Left lung (tissue), 10 donors: ENCODE measurements around the gene ABAT. TPM values are rescaled to one million over a fixed set of nuclear protein-coding genes. Genes with fewer than 3 reads are reported as not detected.

ENCODE experiments used
- ATAC-seq: fragments of 200-7000 bp; cut with Tn5 transposase; one replicate; pipeline ENCODE4 v1.9.1; 2020; ENCODE audit warnings: moderate library complexity
- DNase-seq, 4 donors: peaks; one replicate each; pipeline ENCODE4 v3.0.0-alpha.2; 2013 to 2020
- H3K27ac ChIP-seq, 2 donors: fragments of 200-600 bp; sonication (generic) in 1 of 2; one replicate each; pipeline versions ENCODE4 v1.5.0 to v1.8.0; 2020 to 2021
- H3K27me3 ChIP-seq, 2 donors: fragments of 200-600 bp; sonication (generic) in 1 of 2; one replicate each; pipeline versions ENCODE4 v1.5.0 to v1.8.0; 2020 to 2021
- H3K36me3 ChIP-seq, 2 donors: fragments of 200-600 bp; sonication (generic) in 1 of 2; one replicate each; pipeline versions ENCODE4 v1.5.0 to v1.8.0; 2020 to 2021
- H3K4me1 ChIP-seq, 2 donors: fragments of 200-600 bp; one replicate each; pipeline ENCODE4 v1.8.0; 2021
- H3K4me3 ChIP-seq, 2 donors: fragments of 200-600 bp; sonication (generic) in 1 of 2; one replicate each; pipeline versions ENCODE4 v1.5.0 to v1.8.0; 2020 to 2021; ENCODE audit warnings: mild to moderate bottlenecking in 1 of 2
- H3K9me3 ChIP-seq, 2 donors: fragments of 200-600 bp; sonication (generic) in 1 of 2; one replicate each; pipeline versions ENCODE4 v1.5.0 to v1.8.0; 2020 to 2021
- intact Hi-C, 2 donors: fragments of 100-400 bp; cut with DNase I; formaldehyde crosslinking; loops; one replicate each; pipeline versions ENCODE4 v1.11.2 to v1.14.2; 2022
- polyA plus RNA-seq, 6 donors: library from polyadenylated mRNA; unstranded; fragments of 120-200 nt; gene quantifications; one replicate each; pipeline ENCODE4 v1.2.1, GENCODE V29; 2013; ENCODE audit not compliant: insufficient read length in 6 of 6
- total RNA-seq, 2 donors: library from RNA; stranded (reverse); fragmentation: NEBNext Ultra II Directional; extraction: Animal tissue kit (Norgen Biotek cat#: 25700); gene quantifications; one replicate each; pipeline ENCODE4 v1.2.1, GENCODE V29; 2021
- TF ChIP-seq, protein P1 (sequence below), 2 donors: fragments of 200-600 bp; sonication (generic) in 1 of 2; IDR thresholded peaks; one replicate each; pipeline versions ENCODE4 v1.5.0 to v1.8.0; 2021; ENCODE audit warnings: antibody characterized with exemption in 2 of 2
- donor health status: DM: no; HTN: yes; CAD: no.
- donor health status: DM: no; HTN: no; CAD: no.

ABAT gene
- total and polyA plus RNA-seq, 8 donors, result 8.0 to 42.6 (median 35.3) TPM

DNA sequence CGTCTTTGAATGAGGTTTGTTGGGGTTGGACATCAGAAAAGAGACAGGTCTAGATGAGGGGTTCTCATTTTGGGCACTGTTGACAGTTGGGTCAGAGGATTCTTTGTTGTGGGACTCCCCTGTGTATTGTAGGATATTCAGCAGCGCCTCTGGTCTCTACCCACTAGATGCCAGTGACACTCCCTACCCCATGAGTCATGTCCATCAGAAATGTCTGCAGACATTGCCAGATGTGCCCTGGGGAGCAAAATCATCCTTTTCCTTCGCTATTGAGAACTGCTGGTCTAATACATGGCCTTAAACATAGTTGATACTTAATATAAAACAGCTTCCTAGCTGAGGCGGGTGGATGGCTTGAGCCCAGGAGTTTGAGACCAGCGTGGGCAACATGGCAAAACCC, 3.1 kb downstream of the ABAT start:
- peaks cover 7 to 12% of the 10 kb centered on the region in 2 donors for H3K4me1 ChIP-seq
- ATAC-seq (no peak), DNase-seq (no peak)
- no peak overlapping the region for H3K4me3 ChIP-seq
- H3K27ac ChIP-seq, result no peak overlapping the region
- intact Hi-C loops, result no loop called here
- H3K36me3 ChIP-seq, result no peaks in the 10 kb centered on the region
- H3K27me3 ChIP-seq, result no peaks in the 10 kb centered on the region
- TF ChIP-seq, protein P1, sequence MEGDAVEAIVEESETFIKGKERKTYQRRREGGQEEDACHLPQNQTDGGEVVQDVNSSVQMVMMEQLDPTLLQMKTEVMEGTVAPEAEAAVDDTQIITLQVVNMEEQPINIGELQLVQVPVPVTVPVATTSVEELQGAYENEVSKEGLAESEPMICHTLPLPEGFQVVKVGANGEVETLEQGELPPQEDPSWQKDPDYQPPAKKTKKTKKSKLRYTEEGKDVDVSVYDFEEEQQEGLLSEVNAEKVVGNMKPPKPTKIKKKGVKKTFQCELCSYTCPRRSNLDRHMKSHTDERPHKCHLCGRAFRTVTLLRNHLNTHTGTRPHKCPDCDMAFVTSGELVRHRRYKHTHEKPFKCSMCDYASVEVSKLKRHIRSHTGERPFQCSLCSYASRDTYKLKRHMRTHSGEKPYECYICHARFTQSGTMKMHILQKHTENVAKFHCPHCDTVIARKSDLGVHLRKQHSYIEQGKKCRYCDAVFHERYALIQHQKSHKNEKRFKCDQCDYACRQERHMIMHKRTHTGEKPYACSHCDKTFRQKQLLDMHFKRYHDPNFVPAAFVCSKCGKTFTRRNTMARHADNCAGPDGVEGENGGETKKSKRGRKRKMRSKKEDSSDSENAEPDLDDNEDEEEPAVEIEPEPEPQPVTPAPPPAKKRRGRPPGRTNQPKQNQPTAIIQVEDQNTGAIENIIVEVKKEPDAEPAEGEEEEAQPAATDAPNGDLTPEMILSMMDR (IDR thresholded peaks at IDR 0.05), result no peak
- no peaks in the 10 kb centered on the region for H3K9me3 ChIP-seq

DNA sequence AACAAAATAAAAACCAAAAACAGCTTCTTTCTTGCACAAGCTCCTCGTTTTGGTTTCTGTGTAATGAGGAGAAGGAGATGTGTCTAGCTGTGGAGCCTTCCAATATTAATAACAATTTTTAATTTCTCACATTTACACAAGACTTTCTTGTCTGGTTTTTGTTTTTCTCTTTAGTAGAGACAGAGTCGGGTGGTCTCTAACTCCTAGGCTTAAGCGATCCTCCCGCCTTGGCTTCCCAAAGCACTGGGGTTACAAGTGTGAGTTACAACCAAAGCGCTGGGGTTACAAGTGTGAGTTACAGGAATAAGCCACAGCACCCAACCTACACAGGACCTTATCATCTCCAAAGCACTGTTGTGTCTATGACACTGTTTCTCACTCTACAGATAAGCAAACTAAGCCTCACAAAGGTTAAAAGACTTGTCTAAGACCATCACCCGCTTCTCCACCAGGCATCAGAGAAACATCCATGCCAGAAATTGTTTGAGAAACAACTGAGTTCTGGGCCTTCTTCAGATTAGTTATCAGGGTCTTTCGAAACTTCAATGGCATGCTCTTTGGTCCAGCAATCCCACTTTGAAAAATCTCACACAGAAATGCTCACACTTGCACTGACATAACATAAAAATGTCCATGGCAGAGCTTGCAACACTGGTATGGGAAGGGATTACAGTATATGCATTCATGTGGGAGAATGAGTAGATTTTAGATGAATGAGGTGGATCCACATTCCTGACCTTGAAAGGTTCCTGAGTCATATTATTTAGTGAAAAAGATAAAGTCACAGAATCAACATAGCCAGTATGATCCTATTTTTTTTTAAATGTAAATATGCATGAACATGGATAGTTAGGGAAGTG, 3.9 kb downstream of the ABAT start:
- Histone ChIP-seq H3K36me3 (no peaks in the 10 kb centered on the region), H3K4me3 (no peak overlapping the region), H3K27me3 (no peaks in the 10 kb centered on the region), H3K27ac (no peak overlapping the region), H3K9me3 (no peaks in the 10 kb centered on the region), H3K4me1 (peaks cover 7 to 12% of the 10 kb centered on the region in 2 donors)
- TF ChIP-seq, protein P1 (IDR thresholded peaks at IDR 0.05), result no peak
- intact Hi-C loops, result no loop called here
- ATAC-seq, result no peak
- no peak for DNase-seq

DNA sequence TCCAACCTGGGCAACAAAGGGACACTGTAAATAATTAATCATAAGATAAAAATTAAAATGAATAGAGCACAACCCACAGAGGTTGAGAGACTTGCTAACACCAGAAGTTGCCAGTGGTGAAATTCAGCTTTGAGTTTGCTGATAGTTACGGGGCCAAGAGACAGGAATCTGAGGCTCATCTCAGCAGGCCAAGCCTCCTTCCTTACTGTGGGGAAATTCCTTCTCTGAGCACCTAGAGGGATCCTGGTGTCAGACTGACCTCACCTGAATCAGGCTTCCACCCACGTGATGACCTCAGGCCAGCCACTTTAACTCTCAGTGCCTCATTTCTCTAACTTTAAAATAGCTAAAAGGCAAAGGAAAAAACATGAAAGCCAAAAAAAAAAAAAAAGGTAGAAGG, 4.7 kb downstream of the ABAT start:
- Histone ChIP-seq H3K4me3 (no peak overlapping the region), H3K4me1 (peaks cover 7% of the 10 kb centered on the region in 2 donors), H3K9me3 (no peaks in the 10 kb centered on the region), H3K27ac (no peak overlapping the region), H3K27me3 (no peaks in the 10 kb centered on the region), H3K36me3 (no peaks in the 10 kb centered on the region)
- TF ChIP-seq, protein P1 (IDR thresholded peaks at IDR 0.05), result no peak
- DNase-seq, result no peak
- intact Hi-C loops, result no loop called here
- ATAC-seq, result no peak

DNA sequence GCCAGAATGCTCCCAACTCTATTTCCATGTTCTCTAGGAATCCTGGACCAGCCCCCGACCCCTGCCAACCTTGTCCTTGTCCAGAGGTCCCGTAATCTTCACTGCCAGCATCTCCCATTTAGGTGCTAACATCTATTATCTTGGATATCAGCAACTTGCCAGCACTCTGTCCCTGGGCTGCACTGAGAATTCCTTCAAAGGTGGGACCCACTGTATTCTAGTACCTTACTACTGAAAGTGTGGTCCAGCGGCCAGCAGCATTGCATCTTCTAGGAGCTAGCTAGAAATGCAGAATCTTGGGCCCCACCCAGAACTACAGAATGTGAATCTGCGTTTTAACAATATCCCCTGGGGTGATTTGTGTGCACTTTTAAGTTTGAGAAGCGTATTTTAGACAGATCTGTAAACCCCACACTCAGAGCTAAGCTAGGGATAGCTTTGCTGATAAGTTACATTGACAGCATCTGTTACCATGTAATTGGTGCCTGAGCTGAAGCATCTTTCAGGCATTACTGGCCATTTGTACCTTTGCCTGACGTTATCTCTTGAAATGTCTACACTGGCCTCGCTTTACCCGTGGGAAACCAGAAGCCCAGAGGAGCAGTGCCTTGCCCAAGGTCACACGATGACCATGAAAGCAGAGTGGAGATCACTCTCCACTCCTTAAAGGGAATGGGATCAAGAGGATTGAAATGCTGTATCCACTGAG, 8.3 kb downstream of the ABAT start:
- intact Hi-C loops, result no loop called here
- no peaks in the 10 kb centered on the region for H3K4me1 ChIP-seq
- H3K27me3 ChIP-seq, result no peaks in the 10 kb centered on the region
- no peak for DNase-seq
- TF ChIP-seq, protein P1 (IDR thresholded peaks at IDR 0.05), result no peak
- no peak overlapping the region for H3K27ac ChIP-seq
- no peak for ATAC-seq
- no peak overlapping the region for H3K4me3 ChIP-seq
- no peaks in the 10 kb centered on the region for H3K9me3 ChIP-seq
- H3K36me3 ChIP-seq, result no peaks in the 10 kb centered on the region

DNA sequence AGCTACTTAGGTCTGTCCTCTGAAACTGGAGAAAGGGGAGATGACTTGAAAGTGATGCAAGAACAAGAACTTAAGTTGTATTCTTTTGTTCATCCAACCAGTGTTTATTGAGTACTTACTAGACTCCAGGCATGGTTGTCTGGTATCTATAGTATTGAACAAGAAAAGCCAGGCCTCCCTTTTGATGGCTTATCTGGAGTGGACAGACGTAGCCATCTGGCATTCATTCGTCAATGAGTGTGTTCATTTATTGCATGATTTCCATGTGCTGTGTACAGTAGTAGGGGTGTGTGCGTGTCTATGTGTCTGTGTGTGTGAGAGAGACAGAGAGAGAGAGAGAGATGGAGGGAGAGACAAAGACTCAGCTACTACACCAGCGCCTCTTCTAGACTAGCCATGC, 9.2 kb downstream of the ABAT start:
- Histone ChIP-seq H3K4me3 (no peak overlapping the region), H3K9me3 (no peaks in the 10 kb centered on the region), H3K27ac (no peak overlapping the region), H3K4me1 (no peaks in the 10 kb centered on the region), H3K27me3 (no peaks in the 10 kb centered on the region), H3K36me3 (no peaks in the 10 kb centered on the region)
- ATAC-seq, result no peak
- DNase-seq, result no peak
- TF ChIP-seq, protein P1 (IDR thresholded peaks at IDR 0.05), result no peak
- intact Hi-C loops, result no loop called here
